Panc1 (cell line): ENCODE results near the gene TPCN1. TPM values are rescaled to one million over a fixed set of nuclear protein-coding genes. Genes with fewer than 3 reads are reported as not detected.

Experiments used
- ATAC-seq: fragments of 200-7000 bp; cut with Tn5 transposase; 2 replicates; pipeline ENCODE4 v1.9.1; 2020; ENCODE audit warnings: mild to moderate bottlenecking, moderate library complexity
- BruUV-seq: library from RNA; stranded (reverse); fragments of 400-500 nt; replicated peaks from 2 replicates; lab custom pipeline; 2021; lab: Mats Ljungman, UMichigan
- CTCF ChIA-PET: fragments of 300-600 bp; sonication (Branson Sonifier 250); formaldehyde crosslinking; loops from one replicate; lab custom pipeline; 2022; ENCODE audit warnings: antibody characterized with exemption; lab: Charles Lee
- POLR2A ChIA-PET: fragments of 300-600 bp; sonication (Branson Sonifier 250); formaldehyde crosslinking; loops from one replicate; lab custom pipeline; 2022; ENCODE audit warnings: antibody characterized with exemption; lab: Charles Lee
- DNase-seq: peaks from one replicate; pipeline ENCODE4 v3.0.0-alpha.2; 2010; ENCODE audit warnings: low read depth, low spot score
- H3K27ac ChIP-seq: 2 replicates; pipeline ENCODE4 v1.5.1; 2011; ENCODE audit warnings: mild to moderate bottlenecking, low read length, inconsistent platforms
- H3K27me3 ChIP-seq: fragments of 200-500 bp; sonication (Bioruptor generic); 2 replicates; pipeline ENCODE4 v1.6.0; 2014; ENCODE audit warnings: low read length, inconsistent platforms; ENCODE audit not compliant: control insufficient read depth, insufficient read depth
- H3K36me3 ChIP-seq: fragments of 200-500 bp; sonication (Bioruptor generic); 2 replicates; pipeline ENCODE4 v1.5.1; 2014; ENCODE audit warnings: inconsistent platforms, mild to moderate bottlenecking, low read length, moderate library complexity; ENCODE audit not compliant: control insufficient read depth, insufficient read depth
- H3K4me1 ChIP-seq: 2 replicates; pipeline ENCODE4 v1.5.1; 2011; ENCODE audit warnings: inconsistent platforms, mild to moderate bottlenecking, low read length, moderate library complexity; ENCODE audit not compliant: control insufficient read depth, insufficient read depth
- H3K4me3 ChIP-seq, 2 experiments: 2 replicates each; pipeline ENCODE4 v1.5.1; 2011 to 2012; ENCODE audit warnings: low read depth in 2 of 2, low read length in 2 of 2, mild to moderate bottlenecking in 2 of 2, inconsistent platforms in 1 of 2, moderate library complexity in 1 of 2
- H3K9me3 ChIP-seq: fragments of 200-500 bp; sonication (Bioruptor generic); 2 replicates; pipeline ENCODE4 v1.5.1; 2014; ENCODE audit warnings: low read depth, mild to moderate bottlenecking, inconsistent platforms, low read length, moderate library complexity; ENCODE audit not compliant: control insufficient read depth, insufficient read depth
- POLR2AphosphoS5 ChIP-seq: IDR thresholded peaks from 2 replicates; pipeline ENCODE4 v1.6.1; 2012; ENCODE audit warnings: mild to moderate bottlenecking, low read depth, low read length, moderate library complexity
- SIN3A ChIP-seq: IDR thresholded peaks from 2 replicates; pipeline ENCODE4 v1.6.1; 2012; ENCODE audit warnings: low read depth, mild to moderate bottlenecking, low read length, moderate library complexity, borderline replicate concordance; ENCODE audit not compliant: insufficient read depth
- TCF7L2 ChIP-seq: IDR thresholded peaks from 2 replicates; pipeline ENCODE4 v1.6.1; 2011; ENCODE audit warnings: mild to moderate bottlenecking, low read depth, low read length, inconsistent platforms
- in situ Hi-C: cut with HindIII; loops from 2 replicates; pipeline ENCODE4 v1.10.0; 2016; ENCODE audit warnings: low sequenced_read_pairs, low pct_unique_long_range_greater_than_20kb
- intact Hi-C: fragments of 100-400 bp; cut with micrococcal nuclease; formaldehyde crosslinking; loops from one replicate; pipeline ENCODE4 v1.10.0; 2022; ENCODE audit not compliant: unreplicated experiment
- total RNA-seq: library from RNA; stranded (reverse); gene quantifications from one replicate; pipeline ENCODE4 v1.2.1, GENCODE V29; 2021; ENCODE audit not compliant: unreplicated experiment
- TF ChIP-seq, protein P1 (sequence below), 2 experiments: IDR thresholded peaks; 2 replicates each; pipeline ENCODE4 v1.6.1; 2011 to 2012; ENCODE audit warnings: low read depth in 2 of 2, control low read depth in 1 of 2, low read length in 1 of 2, mild to moderate bottlenecking in 1 of 2, moderate library complexity in 1 of 2; ENCODE audit not compliant: insufficient read depth in 1 of 2
- TF ChIP-seq, protein P2 (sequence below): fragments of 450-650 bp; IDR thresholded peaks from 2 replicates; pipeline ENCODE4 v1.5.1; 2017; ENCODE audit warnings: mild to moderate bottlenecking

Gene TPCN1
- total RNA-seq, 1 experiment from 2014 or later = 75.2 TPM

DNA sequence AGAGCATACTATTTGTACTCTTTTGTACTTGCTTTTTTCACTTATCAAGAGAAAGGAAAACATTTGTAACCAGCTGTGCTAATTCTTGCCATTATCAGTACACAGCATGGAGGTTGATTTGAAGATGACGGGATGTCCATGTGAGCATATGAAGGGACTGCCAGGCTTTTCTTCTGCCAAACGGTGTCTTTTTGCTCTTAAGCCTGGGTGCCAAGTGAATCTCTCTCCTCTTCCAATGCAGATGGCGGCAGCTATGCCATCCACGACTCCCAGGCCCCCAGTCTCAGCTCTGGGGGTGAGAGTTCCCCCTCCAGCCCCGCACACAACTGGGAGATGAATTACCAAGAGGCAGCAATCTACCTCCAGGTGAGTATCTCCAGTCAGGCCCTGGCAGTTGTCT lies 38.9 kb downstream of the TPCN1 start:
- Histone ChIP-seq H3K4me3 (no peak overlapping the region), H3K27me3 (no peaks in the 10 kb centered on the region), H3K27ac (no peak overlapping the region), H3K36me3 (peaks cover 2% of the 10 kb centered on the region; the same call in 1 of the 2 replicates), H3K4me1 (no peaks in the 10 kb centered on the region), H3K9me3 (no peaks in the 10 kb centered on the region)
- ATAC-seq = no peak
- CTCF ChIA-PET = no interaction called here
- POLR2A ChIA-PET = interaction anchor here (0.6 to 0.7 kb wide), 2 partner anchors 38 to 66 kb away, joined by 3 to 6 read pairs; no protein-coding TSS in a partner anchor
- BruUV-seq = no TSS peak
- no peak for DNase-seq
- in situ Hi-C loops (no loop called here), intact Hi-C loops (no loop called here)
- TF ChIP-seq SIN3A (no peak), POLR2AphosphoS5 (no peak), TCF7L2 (no peak)
- TF ChIP-seq, protein P1, sequence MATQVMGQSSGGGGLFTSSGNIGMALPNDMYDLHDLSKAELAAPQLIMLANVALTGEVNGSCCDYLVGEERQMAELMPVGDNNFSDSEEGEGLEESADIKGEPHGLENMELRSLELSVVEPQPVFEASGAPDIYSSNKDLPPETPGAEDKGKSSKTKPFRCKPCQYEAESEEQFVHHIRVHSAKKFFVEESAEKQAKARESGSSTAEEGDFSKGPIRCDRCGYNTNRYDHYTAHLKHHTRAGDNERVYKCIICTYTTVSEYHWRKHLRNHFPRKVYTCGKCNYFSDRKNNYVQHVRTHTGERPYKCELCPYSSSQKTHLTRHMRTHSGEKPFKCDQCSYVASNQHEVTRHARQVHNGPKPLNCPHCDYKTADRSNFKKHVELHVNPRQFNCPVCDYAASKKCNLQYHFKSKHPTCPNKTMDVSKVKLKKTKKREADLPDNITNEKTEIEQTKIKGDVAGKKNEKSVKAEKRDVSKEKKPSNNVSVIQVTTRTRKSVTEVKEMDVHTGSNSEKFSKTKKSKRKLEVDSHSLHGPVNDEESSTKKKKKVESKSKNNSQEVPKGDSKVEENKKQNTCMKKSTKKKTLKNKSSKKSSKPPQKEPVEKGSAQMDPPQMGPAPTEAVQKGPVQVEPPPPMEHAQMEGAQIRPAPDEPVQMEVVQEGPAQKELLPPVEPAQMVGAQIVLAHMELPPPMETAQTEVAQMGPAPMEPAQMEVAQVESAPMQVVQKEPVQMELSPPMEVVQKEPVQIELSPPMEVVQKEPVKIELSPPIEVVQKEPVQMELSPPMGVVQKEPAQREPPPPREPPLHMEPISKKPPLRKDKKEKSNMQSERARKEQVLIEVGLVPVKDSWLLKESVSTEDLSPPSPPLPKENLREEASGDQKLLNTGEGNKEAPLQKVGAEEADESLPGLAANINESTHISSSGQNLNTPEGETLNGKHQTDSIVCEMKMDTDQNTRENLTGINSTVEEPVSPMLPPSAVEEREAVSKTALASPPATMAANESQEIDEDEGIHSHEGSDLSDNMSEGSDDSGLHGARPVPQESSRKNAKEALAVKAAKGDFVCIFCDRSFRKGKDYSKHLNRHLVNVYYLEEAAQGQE (IDR thresholded peaks at IDR 0.05; ENCODE audit: insufficient read depth in 1 of 2, low read depth in 2 of 2, low read length in 1 of 2) = no peak
- TF ChIP-seq, protein P2, sequence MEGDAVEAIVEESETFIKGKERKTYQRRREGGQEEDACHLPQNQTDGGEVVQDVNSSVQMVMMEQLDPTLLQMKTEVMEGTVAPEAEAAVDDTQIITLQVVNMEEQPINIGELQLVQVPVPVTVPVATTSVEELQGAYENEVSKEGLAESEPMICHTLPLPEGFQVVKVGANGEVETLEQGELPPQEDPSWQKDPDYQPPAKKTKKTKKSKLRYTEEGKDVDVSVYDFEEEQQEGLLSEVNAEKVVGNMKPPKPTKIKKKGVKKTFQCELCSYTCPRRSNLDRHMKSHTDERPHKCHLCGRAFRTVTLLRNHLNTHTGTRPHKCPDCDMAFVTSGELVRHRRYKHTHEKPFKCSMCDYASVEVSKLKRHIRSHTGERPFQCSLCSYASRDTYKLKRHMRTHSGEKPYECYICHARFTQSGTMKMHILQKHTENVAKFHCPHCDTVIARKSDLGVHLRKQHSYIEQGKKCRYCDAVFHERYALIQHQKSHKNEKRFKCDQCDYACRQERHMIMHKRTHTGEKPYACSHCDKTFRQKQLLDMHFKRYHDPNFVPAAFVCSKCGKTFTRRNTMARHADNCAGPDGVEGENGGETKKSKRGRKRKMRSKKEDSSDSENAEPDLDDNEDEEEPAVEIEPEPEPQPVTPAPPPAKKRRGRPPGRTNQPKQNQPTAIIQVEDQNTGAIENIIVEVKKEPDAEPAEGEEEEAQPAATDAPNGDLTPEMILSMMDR = no peak

DNA sequence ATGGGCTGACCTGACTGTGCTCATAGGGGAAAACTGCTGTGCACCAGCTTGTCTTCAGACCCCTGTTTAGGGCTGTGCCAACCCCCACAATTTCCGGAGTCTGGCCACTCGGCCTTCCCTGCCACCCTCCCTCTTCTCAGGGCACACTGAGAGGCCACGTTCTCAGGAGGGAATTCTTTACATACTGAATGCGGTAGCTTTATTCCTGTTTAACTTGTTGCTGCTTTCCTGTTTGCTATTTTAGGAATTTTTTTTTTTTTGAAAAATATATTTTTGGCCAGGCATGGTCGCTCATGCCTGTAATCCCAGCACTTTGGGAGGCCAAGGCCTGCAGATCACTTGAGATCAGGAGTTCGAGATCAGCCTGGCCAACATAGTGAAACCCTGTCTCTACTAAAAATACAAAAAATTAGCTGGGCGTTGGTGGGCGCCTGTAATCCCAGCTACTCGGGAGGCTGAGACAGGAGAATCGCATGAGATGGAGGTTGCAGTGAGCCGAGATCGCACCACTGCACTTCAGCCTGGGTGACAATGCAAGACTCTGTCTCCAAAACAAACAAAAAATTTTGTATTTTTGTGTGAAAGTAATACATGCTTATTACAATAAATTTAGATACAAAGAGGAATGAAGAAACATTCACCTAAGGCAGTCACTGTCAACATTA lies 39.5 kb downstream of the TPCN1 start:
- no peak for DNase-seq
- H3K4me3 ChIP-seq = no peak overlapping the region
- no peak overlapping the region for H3K27ac ChIP-seq
- no peaks in the 10 kb centered on the region for H3K4me1 ChIP-seq
- no TSS peak for BruUV-seq
- ChIA-PET POLR2A (interaction anchor here (0.6 to 0.7 kb wide), 2 partner anchors 38 to 67 kb away, joined by 3 to 6 read pairs; no protein-coding TSS in a partner anchor), CTCF (interaction anchor here (0.6 kb wide), 1 partner anchor 15 kb away, joined by 4 read pairs; no protein-coding TSS in a partner anchor)
- ATAC-seq = no peak
- intact Hi-C loops (no loop called here), in situ Hi-C loops (no loop called here)
- peaks cover 2% of the 10 kb centered on the region; the same call in 1 of the 2 replicates for H3K36me3 ChIP-seq
- TF ChIP-seq, protein P1 (IDR thresholded peaks at IDR 0.05; ENCODE audit: insufficient read depth in 1 of 2, low read depth in 2 of 2, low read length in 1 of 2) = no peak
- TF ChIP-seq, protein P2 = no peak
- TF ChIP-seq SIN3A (no peak), POLR2AphosphoS5 (no peak), TCF7L2 (no peak)
- no peaks in the 10 kb centered on the region for H3K9me3 ChIP-seq
- H3K27me3 ChIP-seq = no peaks in the 10 kb centered on the region
